ENCODE data around the gene KCNH2.
"Not testable (repeated sequence)": the region's sequence is repeated elsewhere in the genome, so short reads cannot be mapped to it uniquely, and the experiment has no call there.

Gene KCNH2

GRCh38 chr7:150978126-150978789, at the start of gene KCNH2:
TSS of gene KCNH2 (minus strand) at chr7:150978321. CDS start at chr7:150977913, 408 bp downstream.
- DNase-seq, result no peak

- DNase-seq, result not testable (repeated sequence)
Measured at GRCh38 chr7:151027728-151028130, 49.6 kb upstream of the KCNH2 start.

- DNase-seq, result not testable (repeated sequence)
Measured at GRCh38 chr7:151026771-151027727, 48.9 kb upstream of the KCNH2 start.

GRCh38 chr7:151025924-151026671, 48.0 kb upstream of the KCNH2 start:
- DNase-seq, result no peak

- DNase-seq, result no peak
Measured at GRCh38 chr7:151024435-151025056, 46.4 kb upstream of the KCNH2 start, which contains the start of gene ATG9B. TSS of gene ATG9B (minus strand) at chr7:151024494. CDS start at chr7:151024423, 71 bp downstream.

- DNase-seq, result no peak
Measured at GRCh38 chr7:151023232-151023631, 45.1 kb upstream of the KCNH2 start.

- no peak for DNase-seq
Measured at GRCh38 chr7:151020231-151020630, 42.1 kb upstream of the KCNH2 start.

GRCh38 chr7:151019130-151019447, 41.0 kb upstream of the KCNH2 start:
- DNase-seq, result no peak

GRCh38 chr7:151018421-151019129, 40.5 kb upstream of the KCNH2 start:
- peak; percentile 40 for DNase-seq

- peak; percentile 87 for DNase-seq
Measured at GRCh38 chr7:151017953-151018420, 39.9 kb upstream of the KCNH2 start.

GRCh38 chr7:151017370-151017952, 39.3 kb upstream of the KCNH2 start:
- DNase-seq, result no peak

GRCh38 chr7:151016942-151017341, 38.8 kb upstream of the KCNH2 start:
- no peak for DNase-seq

GRCh38 chr7:151016505-151016904, 38.4 kb upstream of the KCNH2 start:
- DNase-seq, result no peak

GRCh38 chr7:151015967-151016366, 37.8 kb upstream of the KCNH2 start:
- DNase-seq, result no peak

- peak; percentile 45 for DNase-seq
Measured at GRCh38 chr7:151014950-151015349, 36.8 kb upstream of the KCNH2 start.

- DNase-seq, result peak; percentile 94
Measured at GRCh38 chr7:151013733-151014497, 35.8 kb upstream of the KCNH2 start.

- DNase-seq, result no peak
Measured at GRCh38 chr7:151013356-151013732, 35.2 kb upstream of the KCNH2 start.

- peak; percentile 27 for DNase-seq
Measured at GRCh38 chr7:151012911-151013347, 34.8 kb upstream of the KCNH2 start.

- DNase-seq, result no peak
Measured at GRCh38 chr7:151012031-151012692, 34.0 kb upstream of the KCNH2 start.

GRCh38 chr7:151011616-151012015, 33.5 kb upstream of the KCNH2 start:
- not testable (repeated sequence) for DNase-seq
